Bone marrow (tissue), 2 donors: ENCODE measurements around the gene DNMBP.
"Not testable (repeated sequence)": the region's sequence is repeated elsewhere in the genome, so short reads cannot be mapped to it uniquely, and the experiment has no call there.

ENCODE experiments used
- DNase-seq, 2 donors: peaks; one replicate each; lab custom pipeline; 2025; lab: John Stamatoyannopoulos, UW

DNMBP gene

GRCh38 chr10:99869581-99870122, 140.1 kb downstream of the DNMBP start:
- DNase-seq = no peak

DNA sequence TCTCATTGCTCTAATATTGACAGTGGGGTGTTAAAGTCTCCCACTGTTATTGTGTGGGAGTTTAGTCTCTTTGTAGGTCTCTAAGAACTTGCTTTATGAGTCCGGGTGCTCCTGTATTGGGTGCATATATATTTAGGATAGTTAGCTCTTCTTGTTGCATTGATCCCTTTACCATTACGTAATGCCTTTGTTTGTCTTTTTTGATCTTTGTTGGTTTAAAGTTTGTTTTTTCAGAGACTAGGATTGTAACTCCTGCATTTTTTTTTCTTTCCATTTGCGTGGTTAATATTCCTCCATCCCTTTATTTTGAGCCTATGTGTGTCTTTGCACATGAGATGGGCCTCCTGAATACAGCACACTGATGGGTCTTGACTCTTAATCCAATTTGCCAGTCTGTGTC, 142.5 kb downstream of the DNMBP start:
- DNase-seq = not testable (repeated sequence)

GRCh38 chr10:99863535-99864240, 146.1 kb downstream of the DNMBP start:
- DNase-seq = not testable (repeated sequence)

GRCh38 chr10:99860466-99860865, 149.3 kb downstream of the DNMBP start:
- DNase-seq = no peak

DNA sequence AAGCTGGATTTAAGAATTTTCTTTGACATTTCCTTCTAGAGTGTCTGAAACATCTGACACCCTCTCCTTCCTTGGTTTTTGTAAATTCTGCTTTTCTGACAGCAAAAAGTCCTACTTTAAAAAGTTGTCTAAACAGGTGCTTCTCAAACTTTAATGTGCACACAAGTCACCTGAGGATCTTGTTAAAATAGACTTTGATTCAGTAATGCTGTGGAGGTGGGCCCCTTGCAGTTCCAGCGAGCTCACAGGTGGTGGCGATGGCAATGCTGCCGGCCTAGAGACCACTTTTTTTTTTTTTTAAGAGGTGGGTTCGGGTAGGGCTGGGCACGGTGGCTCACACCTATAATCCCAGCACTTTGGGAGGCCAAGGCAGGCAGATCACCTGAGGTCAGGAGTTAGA, 150.2 kb downstream of the DNMBP start:
- DNase-seq = no peak

GRCh38 chr10:99858849-99859248, 150.9 kb downstream of the DNMBP start:
- DNase-seq = no peak

DNA sequence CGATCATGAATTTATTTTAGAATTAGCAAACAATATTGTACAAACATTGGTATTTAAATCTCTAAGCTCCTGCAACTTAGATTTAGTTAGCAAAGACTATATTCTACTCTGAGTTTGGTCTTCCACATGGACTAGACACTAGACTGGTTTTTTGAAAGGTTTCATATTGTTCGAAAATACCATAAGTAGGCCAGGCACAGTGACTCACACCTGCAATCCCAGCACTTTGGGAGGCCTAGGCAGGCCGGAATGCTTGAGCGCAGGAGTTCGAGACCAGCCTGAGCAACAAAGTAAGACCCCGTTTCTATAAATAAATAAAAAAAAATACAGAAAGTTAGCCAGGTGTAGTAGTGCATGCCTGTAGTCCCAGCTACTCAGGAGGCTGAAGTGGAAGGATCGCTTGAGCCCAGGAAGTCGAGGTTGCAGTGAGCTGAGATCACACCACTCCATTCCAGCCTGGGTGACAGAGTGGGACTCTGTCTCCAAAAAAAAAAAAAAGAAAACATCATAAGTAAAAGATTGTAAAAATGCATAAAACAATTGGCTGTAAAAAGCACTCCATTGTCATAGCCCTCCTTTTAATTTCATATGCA, 154.2 kb downstream of the DNMBP start:
- no peak for DNase-seq

GRCh38 chr10:99854860-99855259, 154.9 kb downstream of the DNMBP start:
- peak in 1 of 2 donors; percentile 17 for DNase-seq

DNA sequence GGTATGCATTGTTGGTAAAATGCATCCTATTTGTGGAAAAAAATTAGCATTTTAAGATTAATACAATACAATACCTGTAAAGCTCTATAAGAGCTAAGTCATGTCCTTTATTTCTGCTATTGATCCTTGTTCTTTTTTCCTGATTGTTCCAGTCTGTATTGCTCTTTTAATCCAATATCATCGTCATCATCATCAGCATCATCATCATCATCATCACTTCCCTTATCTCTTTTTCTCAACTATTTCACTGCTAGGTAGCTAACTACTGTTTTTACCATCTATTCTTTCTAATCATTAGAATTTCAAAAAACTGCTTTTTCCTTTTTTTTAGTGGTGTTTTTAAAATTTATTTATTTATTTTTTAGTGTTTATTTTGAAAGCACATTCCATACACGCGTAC, 156.1 kb downstream of the DNMBP start:
- DNase-seq = no peak

DNA sequence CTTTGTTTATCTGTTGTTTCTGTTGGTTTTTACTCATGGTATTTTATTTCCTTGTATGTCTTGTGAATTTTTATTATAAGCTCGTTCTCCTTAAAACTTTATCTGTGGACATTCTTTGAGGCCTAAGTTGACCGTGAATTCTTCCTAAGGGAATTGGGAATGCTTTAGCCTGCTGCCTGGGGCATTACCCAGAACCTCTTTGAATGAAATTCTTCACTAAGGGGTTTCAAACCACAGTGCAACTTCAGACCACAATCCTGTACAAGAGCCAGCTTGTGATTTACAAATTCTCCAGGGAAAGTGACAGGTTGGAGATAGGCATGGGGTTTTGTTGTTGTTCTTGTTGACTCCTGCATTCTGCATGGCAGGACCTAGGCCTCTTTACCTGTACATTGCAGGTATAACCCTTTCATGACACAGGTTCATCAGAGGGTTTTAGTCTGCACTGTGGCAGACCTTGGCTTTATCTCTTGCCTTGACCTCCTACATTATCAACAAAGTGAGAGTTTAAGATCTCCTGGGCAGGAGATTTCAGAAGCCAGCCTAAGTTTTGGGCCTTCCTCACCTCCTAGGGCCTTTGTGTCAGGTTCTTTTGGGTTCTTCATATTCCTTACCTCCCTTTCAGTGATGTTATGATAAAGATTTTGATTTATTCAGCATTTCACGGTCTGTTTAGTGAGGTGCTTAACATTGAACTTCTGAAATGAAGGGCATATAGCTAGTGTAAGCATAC, 157.1 kb downstream of the DNMBP start:
- DNase-seq = no peak

- no peak for DNase-seq
These were observed 157.9 kb downstream of the DNMBP start for GRCh38 chr10:99851825-99852224.

GRCh38 chr10:99850767-99851340, 158.9 kb downstream of the DNMBP start:
- no peak for DNase-seq

DNA sequence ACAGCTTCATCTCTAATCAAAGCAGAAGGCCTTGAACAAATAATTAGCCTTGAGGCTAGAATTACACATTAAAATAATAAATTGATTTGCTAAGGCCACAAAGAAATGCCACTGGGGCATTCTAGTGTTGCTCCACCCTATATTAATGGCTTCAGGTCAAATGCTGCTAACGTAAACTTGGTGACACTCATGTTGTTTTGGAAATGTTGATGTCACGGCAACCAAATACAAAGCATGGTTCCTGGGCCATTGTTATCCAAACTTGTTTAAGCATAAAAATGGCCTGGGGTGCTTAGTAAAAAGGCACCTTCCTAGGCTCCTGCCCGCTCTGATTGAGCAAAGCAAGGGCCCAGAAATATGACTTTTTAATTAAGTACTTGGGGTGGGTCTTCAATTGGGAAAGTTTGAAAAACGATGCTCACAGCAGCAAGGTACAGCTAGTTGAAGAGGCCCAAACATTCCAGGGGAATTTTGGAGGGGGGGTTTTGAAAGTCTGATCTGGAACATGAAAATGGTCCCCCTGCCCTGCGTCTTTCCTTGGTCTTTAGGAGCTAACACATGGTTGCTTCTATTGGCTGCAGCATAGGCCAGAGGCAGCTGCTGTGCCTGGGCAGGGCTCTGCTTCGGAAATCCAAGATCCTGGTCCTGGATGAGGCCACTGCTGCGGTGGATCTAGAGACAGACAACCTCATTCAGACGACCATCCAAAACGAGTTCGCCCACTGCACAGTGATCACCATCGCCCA, 159.6 kb downstream of the DNMBP start:
- no peak for DNase-seq

- no peak for DNase-seq
These were observed 160.2 kb downstream of the DNMBP start for GRCh38 chr10:99849536-99849935.

- no peak for DNase-seq
These were observed 160.7 kb downstream of the DNMBP start for GRCh38 chr10:99849057-99849456.

- DNase-seq = peak; percentile 17 to 72
These were observed 163.8 kb downstream of the DNMBP start for GRCh38 chr10:99845837-99846382.

GRCh38 chr10:99844433-99844955, 165.3 kb downstream of the DNMBP start:
- DNase-seq = no peak

DNA sequence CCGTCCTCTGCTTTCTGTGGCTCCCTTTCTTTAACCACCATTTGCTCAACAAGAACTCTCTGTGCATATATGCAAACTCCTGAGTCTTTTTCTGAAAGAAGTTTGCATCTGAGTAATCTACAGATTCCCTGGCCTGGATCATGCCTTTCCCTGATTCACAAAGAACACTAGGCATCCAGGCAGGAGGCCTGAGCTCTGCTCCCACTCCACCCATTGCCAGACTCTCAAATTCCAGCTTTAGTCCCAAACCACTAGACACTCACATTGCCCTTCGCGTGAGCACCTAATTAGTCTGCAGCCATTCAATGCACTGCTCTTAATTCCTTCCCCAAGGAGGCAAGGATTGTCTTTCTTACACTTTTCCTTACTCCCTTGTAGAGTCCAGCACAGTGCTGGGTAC, 166.4 kb downstream of the DNMBP start:
- DNase-seq = no peak

- no peak for DNase-seq
These were observed 168.0 kb downstream of the DNMBP start for GRCh38 chr10:99841746-99842145.

DNA sequence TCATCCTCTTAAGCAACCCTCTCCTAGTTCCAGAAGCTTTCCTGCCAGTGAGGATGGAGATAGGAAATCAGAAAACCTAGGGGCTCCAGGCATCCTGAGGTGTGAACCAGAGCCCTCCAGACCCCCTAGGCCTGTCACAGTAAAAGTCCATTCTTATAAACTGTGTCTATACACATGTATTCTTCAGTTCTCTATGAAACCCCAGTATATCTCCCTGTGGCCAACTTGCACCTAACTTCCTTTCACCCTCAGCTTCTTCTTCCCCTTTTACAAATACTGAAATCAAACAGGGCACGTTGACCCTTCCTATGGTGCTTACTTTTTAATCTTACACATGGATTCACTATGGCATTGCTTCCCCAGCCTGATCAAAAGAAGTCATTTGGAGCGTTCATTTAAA, 168.9 kb downstream of the DNMBP start:
- not testable (repeated sequence) for DNase-seq

GRCh38 chr10:99836711-99837110, 173.0 kb downstream of the DNMBP start:
- DNase-seq = no peak
